Subcutaneous abdominal adipose tissue (tissue), 5 donors: ENCODE measurements around the gene IDH3A.

Source experiments
- H3K27ac ChIP-seq: one replicate; pipeline ENCODE4 v1.7.0; 2013; ENCODE audit warnings: low read depth, mild to moderate bottlenecking, inconsistent platforms, low read length, moderate library complexity
- H3K27me3 ChIP-seq, 5 donors: one replicate each; pipeline ENCODE4 v1.7.0; 2013; ENCODE audit warnings: low read length in 5 of 5, inconsistent platforms in 1 of 5; ENCODE audit not compliant: control insufficient read depth in 5 of 5, insufficient read depth in 4 of 5
- H3K36me3 ChIP-seq, 5 donors: one replicate each; pipeline ENCODE4 v1.7.0; 2013; ENCODE audit warnings: low read length in 5 of 5; ENCODE audit not compliant: control insufficient read depth in 5 of 5, insufficient read depth in 5 of 5
- H3K4me1 ChIP-seq, 5 donors: one replicate each; pipeline ENCODE4 v1.7.0; 2013; ENCODE audit warnings: low read length in 5 of 5, mild to moderate bottlenecking in 3 of 5, moderate library complexity in 1 of 5; ENCODE audit not compliant: control insufficient read depth in 5 of 5, insufficient read depth in 5 of 5
- H3K4me3 ChIP-seq, 5 donors: one replicate each; pipeline ENCODE4 v1.7.0; 2013; ENCODE audit warnings: low read length in 5 of 5, low read depth in 1 of 5
- H3K9ac ChIP-seq, 5 donors: one replicate each; pipeline ENCODE4 v1.7.0; 2013; ENCODE audit warnings: low read length in 5 of 5, mild to moderate bottlenecking in 4 of 5, moderate library complexity in 3 of 5
- H3K9me3 ChIP-seq, 5 donors: one replicate each; pipeline ENCODE4 v1.7.0; 2013; ENCODE audit warnings: low read length in 5 of 5; ENCODE audit not compliant: control insufficient read depth in 5 of 5
- donor health status: healthy.
- donor health status: healthy.
- donor health status: healthy.
- donor health status: healthy.
- donor health status: healthy.

IDH3A gene

GRCh38 chr15:78129077-78129750 is 19.9 kb upstream of the IDH3A start:
- no peaks in the 10 kb centered on the region for H3K36me3 ChIP-seq
- H3K9me3 ChIP-seq = no peaks in the 10 kb centered on the region
- H3K9ac ChIP-seq = no peak overlapping the region
- H3K4me3 ChIP-seq = no peak overlapping the region
- no peak overlapping the region for H3K27ac ChIP-seq
- no peaks in the 10 kb centered on the region for H3K27me3 ChIP-seq
- peaks cover 2 to 26% (median 18%) of the 10 kb centered on the region in 5 donors for H3K4me1 ChIP-seq

- Histone ChIP-seq H3K4me3 (no peak overlapping the region), H3K27ac (no peak overlapping the region), H3K36me3 (no peaks in the 10 kb centered on the region), H3K9ac (no peak overlapping the region), H3K27me3 (no peaks in the 10 kb centered on the region), H3K4me1 (peaks cover 2 to 26% (median 16%) of the 10 kb centered on the region in 5 donors), H3K9me3 (no peaks in the 10 kb centered on the region)
Observed at GRCh38 chr15:78129751-78130287, 19.3 kb upstream of the IDH3A start.

- Histone ChIP-seq H3K36me3 (no peaks in the 10 kb centered on the region), H3K9me3 (no peaks in the 10 kb centered on the region), H3K4me3 (peak overlapping the region in 4 of 5 donors; percentile 22 to 76 (median 70)), H3K9ac (peak overlapping the region in 2 of 5 donors; percentile 35 to 72), H3K27ac (no peak overlapping the region), H3K4me1 (peaks cover 2 to 26% (median 16%) of the 10 kb centered on the region in 5 donors), H3K27me3 (no peaks in the 10 kb centered on the region)
Observed at GRCh38 chr15:78130466-78131294, 18.5 kb upstream of the IDH3A start.

- peak within 1 kb of the TSS; percentile 72 to 93 (median 81) for H3K9ac ChIP-seq
- H3K4me3 ChIP-seq = peak within 1 kb of the TSS; percentile 29 to 76 (median 65)
- peaks cover 2 to 26% (median 16%) of the 10 kb centered on the region in 5 donors for H3K4me1 ChIP-seq
- peak within 1 kb of the TSS; percentile 83 for H3K27ac ChIP-seq
- no peaks in the 10 kb centered on the region for H3K27me3 ChIP-seq
- H3K36me3 ChIP-seq = no peaks in the 10 kb centered on the region
- no peaks in the 10 kb centered on the region for H3K9me3 ChIP-seq
Observed at GRCh38 chr15:78131295-78132061, 17.7 kb upstream of the IDH3A start, which contains the start of gene CIB2. Gene CIB2, minus strand, starts transcription at chr15:78131445. Its CDS starts 230 bp downstream, at chr15:78131215.

GRCh38 chr15:78133801-78134200 is 15.4 kb upstream of the IDH3A start:
- Histone ChIP-seq H3K9me3 (no peaks in the 10 kb centered on the region), H3K27ac (no peak overlapping the region), H3K9ac (peak overlapping the region in 1 of 5 donors; percentile 47), H3K4me3 (no peak overlapping the region), H3K27me3 (no peaks in the 10 kb centered on the region), H3K36me3 (no peaks in the 10 kb centered on the region), H3K4me1 (peaks cover 2 to 26% (median 16%) of the 10 kb centered on the region in 5 donors)

GRCh38 chr15:78139578-78139977 is 9.6 kb upstream of the IDH3A start:
- no peak overlapping the region for H3K27ac ChIP-seq
- H3K36me3 ChIP-seq = no peaks in the 10 kb centered on the region

GRCh38 chr15:78140292-78140691 is 8.9 kb upstream of the IDH3A start:
- Histone ChIP-seq H3K27ac (no peak overlapping the region), H3K4me1 (peaks cover 0 to 10% (median 4%) of the 10 kb centered on the region in 5 donors), H3K9me3 (no peaks in the 10 kb centered on the region), H3K36me3 (no peaks in the 10 kb centered on the region), H3K27me3 (no peaks in the 10 kb centered on the region), H3K4me3 (no peak overlapping the region), H3K9ac (no peak overlapping the region)

More at GRCh38 chr15:78139578-78139977, 9.6 kb upstream of the IDH3A start:
- H3K4me1 ChIP-seq = peaks cover 0 to 5% (median 3%) of the 10 kb centered on the region in 5 donors
- H3K9ac ChIP-seq = no peak overlapping the region
- H3K4me3 ChIP-seq = no peak overlapping the region
- H3K27me3 ChIP-seq = no peaks in the 10 kb centered on the region
- no peaks in the 10 kb centered on the region for H3K9me3 ChIP-seq

- Histone ChIP-seq H3K9me3 (no peaks in the 10 kb centered on the region), H3K27me3 (no peaks in the 10 kb centered on the region)
Observed at GRCh38 chr15:78142332-78142731, 6.8 kb upstream of the IDH3A start.

GRCh38 chr15:78146425-78147154 is 2.6 kb upstream of the IDH3A start:
- Histone ChIP-seq H3K27me3 (no peaks in the 10 kb centered on the region), H3K4me1 (peaks cover 5 to 54% (median 44%) of the 10 kb centered on the region in 5 donors), H3K9me3 (no peaks in the 10 kb centered on the region), H3K9ac (no peak overlapping the region), H3K27ac (peak overlapping the region; percentile 78), H3K4me3 (no peak overlapping the region), H3K36me3 (no peaks in the 10 kb centered on the region)

More at GRCh38 chr15:78142332-78142731, 6.8 kb upstream of the IDH3A start:
- Histone ChIP-seq H3K36me3 (no peaks in the 10 kb centered on the region), H3K4me3 (no peak overlapping the region), H3K27ac (no peak overlapping the region), H3K4me1 (peaks cover 0 to 26% (median 15%) of the 10 kb centered on the region in 5 donors), H3K9ac (no peak overlapping the region)
